Mucosa of descending colon (tissue), 3 donors: Measurements from ENCODE around the gene SYT9. TPM values are rescaled to one million over a fixed set of nuclear protein-coding genes. Genes with fewer than 3 reads are reported as not detected.
"Not testable (repeated sequence)": the region's sequence is repeated elsewhere in the genome, so short reads cannot be mapped to it uniquely, and the experiment has no call there.

ENCODE experiments used
- ATAC-seq: fragments of 200-7000 bp; cut with Tn5 transposase; one replicate; pipeline ENCODE4 v1.9.1; 2020; ENCODE audit warnings: mild to moderate bottlenecking, moderate library complexity
- DNase-seq, 3 donors: peaks; one replicate each; pipeline ENCODE4 v3.0.0-alpha.2; 2020
- H3K36me3 ChIP-seq: fragments of 200-600 bp; one replicate; pipeline ENCODE4 v1.8.0; 2021; ENCODE audit warnings: low read depth, mild to moderate bottlenecking
- H3K4me1 ChIP-seq: fragments of 200-600 bp; one replicate; pipeline ENCODE4 v1.8.0; 2021; ENCODE audit warnings: low read depth, mild to moderate bottlenecking
- H3K4me3 ChIP-seq: fragments of 200-600 bp; one replicate; pipeline ENCODE4 v1.8.0; 2021; ENCODE audit warnings: mild to moderate bottlenecking
- H3K9me3 ChIP-seq: fragments of 200-600 bp; one replicate; pipeline ENCODE4 v1.8.0; 2021; ENCODE audit warnings: mild to moderate bottlenecking
- intact Hi-C, 2 donors: fragments of 100-400 bp; cut with DNase I in 1 of 2; cut with micrococcal nuclease in 1 of 2; formaldehyde crosslinking; loops; one replicate each; pipeline versions ENCODE4 v1.11.0 to v1.11.1; 2022; cut with DNase I, micrococcal nuclease
- total RNA-seq, 3 donors: library from RNA; stranded (reverse); fragmentation: NEBNext Ultra II Directional in 2 of 3; extraction: Animal tissue kit (Norgen Biotek cat#: 25700) in 2 of 3; gene quantifications; one replicate each; pipeline versions ENCODE4 v1.2.1 to v1.2.4, GENCODE V29; 2021 to 2023
- TF ChIP-seq, protein P1 (sequence below): fragments of 200-600 bp; IDR thresholded peaks from one replicate; pipeline ENCODE4 v1.8.0; 2022; ENCODE audit warnings: antibody characterized with exemption, mild to moderate bottlenecking
- donor health status: DM: no; HTN: no; CAD: no; lungs with moderate emphysema.
- donor health status: DM: no; HTN: no; CAD: no.
- donor health status: DM: no; HTN: yes; CAD: no.

SYT9 gene
- total RNA-seq, 3 donors from 2014 or later, result 0.12 to 0.57 (median 0.14) TPM

DNA sequence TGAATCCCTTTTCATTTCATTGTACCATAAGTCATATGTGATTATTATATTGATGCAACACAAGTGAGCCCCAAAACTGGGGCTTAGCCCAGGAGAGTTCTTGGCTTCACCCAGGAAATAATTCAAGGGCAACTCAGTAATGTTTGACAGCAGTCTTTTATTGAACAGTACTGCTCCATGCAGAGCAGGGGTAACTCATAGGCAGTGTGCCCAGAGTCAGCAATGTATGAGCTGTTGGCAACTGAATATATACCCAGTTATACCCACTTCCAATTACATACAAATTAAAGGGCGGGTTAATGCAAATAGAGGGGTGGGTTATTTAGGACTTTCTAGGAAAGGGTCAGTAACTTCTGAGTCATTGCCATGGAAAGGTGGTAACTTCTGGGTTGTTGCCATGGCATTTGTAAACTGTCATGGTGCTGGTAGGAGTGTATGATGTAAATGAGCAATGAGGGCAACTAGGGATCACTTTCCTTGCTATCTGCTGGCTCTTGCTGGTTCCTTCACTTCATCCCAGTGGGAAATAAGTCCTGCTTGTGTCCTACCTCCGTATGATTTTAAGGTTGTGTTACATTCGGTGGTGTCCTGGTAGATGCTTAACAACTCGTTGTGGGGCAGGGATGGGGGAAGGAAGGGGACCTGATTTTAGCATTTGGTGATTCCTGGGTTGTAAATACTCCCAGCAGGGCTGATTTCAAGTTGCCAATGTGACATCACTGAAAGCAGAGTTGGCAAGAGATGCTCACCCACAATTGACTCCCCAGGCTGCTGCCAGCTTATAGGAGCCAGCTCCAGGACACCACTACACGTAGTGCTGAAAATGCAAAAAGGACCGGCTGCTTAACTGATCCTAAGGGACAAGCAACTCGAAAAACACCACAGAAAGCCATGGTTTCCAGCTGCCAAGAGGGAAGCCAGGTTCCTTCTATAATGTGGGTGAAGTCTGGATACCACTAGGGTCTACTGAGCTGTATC, 70.1 kb downstream of the SYT9 start:
- TF ChIP-seq, protein P1, sequence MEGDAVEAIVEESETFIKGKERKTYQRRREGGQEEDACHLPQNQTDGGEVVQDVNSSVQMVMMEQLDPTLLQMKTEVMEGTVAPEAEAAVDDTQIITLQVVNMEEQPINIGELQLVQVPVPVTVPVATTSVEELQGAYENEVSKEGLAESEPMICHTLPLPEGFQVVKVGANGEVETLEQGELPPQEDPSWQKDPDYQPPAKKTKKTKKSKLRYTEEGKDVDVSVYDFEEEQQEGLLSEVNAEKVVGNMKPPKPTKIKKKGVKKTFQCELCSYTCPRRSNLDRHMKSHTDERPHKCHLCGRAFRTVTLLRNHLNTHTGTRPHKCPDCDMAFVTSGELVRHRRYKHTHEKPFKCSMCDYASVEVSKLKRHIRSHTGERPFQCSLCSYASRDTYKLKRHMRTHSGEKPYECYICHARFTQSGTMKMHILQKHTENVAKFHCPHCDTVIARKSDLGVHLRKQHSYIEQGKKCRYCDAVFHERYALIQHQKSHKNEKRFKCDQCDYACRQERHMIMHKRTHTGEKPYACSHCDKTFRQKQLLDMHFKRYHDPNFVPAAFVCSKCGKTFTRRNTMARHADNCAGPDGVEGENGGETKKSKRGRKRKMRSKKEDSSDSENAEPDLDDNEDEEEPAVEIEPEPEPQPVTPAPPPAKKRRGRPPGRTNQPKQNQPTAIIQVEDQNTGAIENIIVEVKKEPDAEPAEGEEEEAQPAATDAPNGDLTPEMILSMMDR, result no peak
- DNase-seq (no peak), ATAC-seq (no peak)
- Histone ChIP-seq H3K9me3 (no peaks in the 10 kb centered on the region), H3K4me1 (no peaks in the 10 kb centered on the region), H3K36me3 (no peaks in the 10 kb centered on the region), H3K4me3 (no peak overlapping the region)
- intact Hi-C loops, result no loop called here

DNA sequence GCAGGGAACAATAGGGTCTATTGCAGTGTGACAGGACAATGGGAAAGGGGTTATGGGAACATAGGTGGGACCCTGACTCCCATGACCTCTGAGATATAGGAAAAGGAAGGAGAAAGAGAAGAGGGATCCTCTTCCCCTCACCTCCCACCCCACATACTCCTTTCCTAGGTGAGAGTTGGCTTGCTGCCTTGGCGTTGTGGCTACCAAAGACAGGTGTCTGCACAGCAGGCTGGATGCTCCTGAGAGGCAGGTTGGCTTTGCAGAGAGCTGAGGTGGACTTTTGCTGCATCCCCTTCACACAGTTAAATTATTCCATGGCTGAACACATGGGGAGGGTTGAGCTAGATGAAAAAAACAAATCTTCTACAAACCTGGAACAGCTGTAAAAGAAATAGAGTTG, 80.7 kb downstream of the SYT9 start:
- Histone ChIP-seq H3K4me1 (no peaks in the 10 kb centered on the region), H3K4me3 (no peak overlapping the region), H3K9me3 (no peaks in the 10 kb centered on the region), H3K36me3 (no peaks in the 10 kb centered on the region)
- DNase-seq (no peak), ATAC-seq (no peak)
- TF ChIP-seq, protein P1, result no peak
- intact Hi-C loops, result no loop called here

DNA sequence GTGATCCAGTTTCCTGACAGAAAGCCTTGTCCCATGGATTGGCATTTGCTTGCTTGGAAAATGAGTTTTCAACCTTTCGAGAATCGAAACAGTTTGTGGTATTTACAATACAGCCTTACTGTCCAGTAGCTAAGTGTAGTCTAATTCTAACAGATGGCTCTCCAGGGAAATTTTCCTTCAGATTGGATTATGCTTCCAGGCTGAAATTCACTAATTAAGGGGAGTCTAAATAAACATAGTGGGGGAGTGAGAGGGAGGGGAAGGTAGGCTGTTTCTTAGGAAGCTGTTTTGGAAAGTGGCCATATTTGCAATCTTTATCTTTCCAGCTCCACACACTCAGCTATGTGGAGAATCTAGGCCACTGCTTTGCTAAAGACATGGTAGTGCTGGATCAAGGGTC, 81.3 kb downstream of the SYT9 start:
- intact Hi-C loops, result no loop called here
- Histone ChIP-seq H3K36me3 (no peaks in the 10 kb centered on the region), H3K9me3 (no peaks in the 10 kb centered on the region), H3K4me3 (no peak overlapping the region), H3K4me1 (no peaks in the 10 kb centered on the region)
- DNase-seq, result no peak
- TF ChIP-seq, protein P1, result no peak
- ATAC-seq, result no peak

DNA sequence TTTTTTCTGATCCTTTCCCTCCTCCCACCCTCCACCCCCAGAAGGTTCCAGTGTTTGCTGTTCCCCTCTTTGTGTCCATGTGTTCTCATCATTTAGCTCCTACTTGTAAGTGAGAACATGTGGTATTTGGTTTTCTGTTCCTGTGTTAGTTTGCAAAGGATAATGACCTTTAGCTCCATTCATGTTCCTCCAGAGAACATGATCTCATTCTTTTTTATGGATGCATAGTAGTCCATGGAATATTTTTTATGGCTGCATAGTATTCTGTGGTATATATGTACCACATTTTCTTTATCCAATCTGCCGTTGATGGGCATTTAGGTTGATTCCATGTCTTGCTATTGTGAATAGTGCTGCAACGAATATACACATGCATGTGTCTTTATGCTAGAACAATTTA, 83.7 kb downstream of the SYT9 start:
- not testable (repeated sequence) for H3K36me3 ChIP-seq, ATAC-seq, H3K4me1 ChIP-seq

DNA sequence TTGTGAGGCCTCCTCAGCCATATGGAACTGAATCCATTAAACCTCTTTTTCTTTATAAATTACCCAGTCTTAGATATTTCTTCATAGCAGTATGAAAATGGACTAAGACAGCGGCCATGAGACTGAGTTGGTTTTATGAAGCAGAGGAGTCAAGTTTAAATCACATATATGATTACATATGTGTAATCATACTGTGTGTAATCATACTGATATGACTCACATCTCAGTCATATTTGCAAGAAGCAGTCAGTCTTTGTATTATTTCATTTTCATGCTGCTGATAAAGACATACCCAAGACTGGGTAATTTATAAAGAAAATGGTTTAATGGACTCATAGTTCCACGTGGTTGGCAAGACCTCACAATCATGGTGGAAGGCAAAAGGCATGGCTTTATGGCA, 89.8 kb downstream of the SYT9 start:
- TF ChIP-seq, protein P1, result no peak
- no peak for DNase-seq
- intact Hi-C loops, result no loop called here
- H3K9me3 ChIP-seq, result no peaks in the 10 kb centered on the region
- no peaks in the 10 kb centered on the region for H3K36me3 ChIP-seq
- H3K4me3 ChIP-seq, result no peak overlapping the region
- no peaks in the 10 kb centered on the region for H3K4me1 ChIP-seq
- no peak for ATAC-seq

More for the DNA sequence above, 83.7 kb downstream of the SYT9 start:
- intact Hi-C loops, H3K9me3 ChIP-seq, H3K4me3 ChIP-seq, DNase-seq: not testable (repeated sequence)

DNA sequence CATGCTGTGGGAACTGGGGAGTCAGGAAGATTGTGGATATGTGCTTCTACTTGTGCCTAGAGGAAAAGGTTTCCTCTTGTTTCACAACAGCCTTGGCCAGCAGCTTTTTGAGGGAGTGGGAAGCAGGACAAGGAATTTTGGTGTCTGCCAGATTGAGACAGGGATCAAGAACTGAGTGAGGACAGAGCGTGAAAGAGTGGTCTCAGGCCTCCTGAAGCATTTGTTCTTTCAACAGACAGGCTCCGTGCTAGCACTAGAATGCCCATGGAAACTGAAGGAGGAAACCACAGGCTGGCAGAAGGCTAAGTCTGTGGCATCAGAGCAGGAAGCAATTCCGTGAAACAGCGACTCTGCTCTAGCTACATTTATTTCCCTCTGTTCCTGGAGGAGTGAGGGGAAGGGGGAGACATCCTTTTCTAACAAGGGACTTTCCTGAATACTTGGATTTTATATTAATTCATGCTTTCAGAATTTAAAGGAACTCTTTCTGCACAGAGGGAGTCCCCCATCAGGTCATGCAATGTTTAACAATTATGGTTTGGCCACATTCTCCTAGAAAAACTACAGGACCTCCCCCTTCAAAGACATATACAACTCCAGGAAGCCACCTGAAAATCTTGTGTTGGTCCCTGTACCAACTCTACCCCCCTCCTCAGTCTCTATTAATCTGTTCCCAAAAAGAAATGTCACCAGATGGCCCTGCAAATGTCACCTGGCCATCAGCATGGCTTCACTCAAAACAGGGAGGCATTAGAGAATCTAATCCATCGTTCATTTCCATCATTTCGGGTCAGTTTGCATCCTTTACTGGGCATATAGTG, 96.1 kb downstream of the SYT9 start:
- DNase-seq, result no peak
- intact Hi-C loops, result no loop called here

More for the DNA sequence above, 96.1 kb downstream of the SYT9 start:
- Histone ChIP-seq H3K9me3 (no peaks in the 10 kb centered on the region), H3K4me1 (no peaks in the 10 kb centered on the region), H3K4me3 (no peak overlapping the region), H3K36me3 (no peaks in the 10 kb centered on the region)
- TF ChIP-seq, protein P1, result no peak
- ATAC-seq, result no peak
